Fibroblast of pulmonary artery (primary cell): ENCODE data around the gene TNK1.

ENCODE experiments used
- DNase-seq: peaks from one replicate; pipeline ENCODE4 v3.0.0-alpha.2; 2010; ENCODE audit warnings: low read depth
- H3K4me3 ChIP-seq: replicated peaks from 2 replicates; pipeline ENCODE4 v1.5.1; 2011; ENCODE audit warnings: low read depth, mild to moderate bottlenecking, control low read depth, low read length, moderate library complexity
- TF ChIP-seq, protein P1 (sequence below): IDR thresholded peaks from 2 replicates; pipeline ENCODE4 v1.5.1; 2011; ENCODE audit warnings: mild to moderate bottlenecking, control low read depth, low read length, inconsistent platforms; ENCODE audit errors: missing control alignments

The TNK1 gene

DNA sequence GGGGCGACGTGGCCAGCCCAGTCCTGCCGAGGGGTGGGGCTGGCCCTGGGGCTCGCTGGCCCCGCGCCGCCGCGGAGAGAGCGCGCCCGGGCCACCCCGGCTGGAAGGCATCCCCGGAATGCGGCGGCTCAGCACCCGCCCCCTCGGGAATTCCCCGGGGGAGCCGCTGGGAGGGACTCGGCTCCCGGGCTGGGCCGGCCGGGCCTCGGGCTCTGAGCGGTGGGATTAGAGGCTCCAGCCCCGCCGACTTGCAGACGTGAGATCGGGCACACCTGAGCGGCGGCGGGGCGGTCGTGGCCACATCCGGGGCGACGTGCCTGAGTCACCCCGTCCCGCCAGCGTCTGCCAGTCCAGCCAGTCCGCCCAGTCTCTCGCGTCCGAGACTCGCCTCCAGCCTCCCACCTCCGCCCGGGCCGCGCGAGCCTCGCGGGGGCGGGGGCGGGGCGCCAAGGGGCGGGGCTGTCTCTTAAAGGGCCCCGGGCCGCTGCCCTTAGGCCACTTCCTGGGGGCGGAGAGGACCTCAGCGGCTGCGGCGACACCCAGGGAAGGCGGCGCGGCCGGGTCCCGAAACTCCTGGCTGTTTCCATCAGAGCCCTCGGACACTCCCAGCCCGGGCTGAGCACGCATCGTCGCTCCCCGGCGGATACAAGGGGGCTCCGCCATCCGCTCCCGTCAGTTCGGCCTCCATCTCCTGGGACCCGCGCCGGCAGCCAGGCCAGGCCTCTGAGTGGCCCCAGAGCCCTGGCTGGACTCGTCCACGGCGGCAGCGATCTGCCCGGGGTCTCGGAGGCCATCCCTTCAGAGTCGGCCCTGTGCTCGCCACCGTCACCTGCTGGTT, 29.0 kb upstream of the TNK1 start, which contains the start of gene KCTD11:
KCTD11 (plus strand) TSS at position 498 of the 838 bp plus-strand sequence.
- TF ChIP-seq, protein P1, sequence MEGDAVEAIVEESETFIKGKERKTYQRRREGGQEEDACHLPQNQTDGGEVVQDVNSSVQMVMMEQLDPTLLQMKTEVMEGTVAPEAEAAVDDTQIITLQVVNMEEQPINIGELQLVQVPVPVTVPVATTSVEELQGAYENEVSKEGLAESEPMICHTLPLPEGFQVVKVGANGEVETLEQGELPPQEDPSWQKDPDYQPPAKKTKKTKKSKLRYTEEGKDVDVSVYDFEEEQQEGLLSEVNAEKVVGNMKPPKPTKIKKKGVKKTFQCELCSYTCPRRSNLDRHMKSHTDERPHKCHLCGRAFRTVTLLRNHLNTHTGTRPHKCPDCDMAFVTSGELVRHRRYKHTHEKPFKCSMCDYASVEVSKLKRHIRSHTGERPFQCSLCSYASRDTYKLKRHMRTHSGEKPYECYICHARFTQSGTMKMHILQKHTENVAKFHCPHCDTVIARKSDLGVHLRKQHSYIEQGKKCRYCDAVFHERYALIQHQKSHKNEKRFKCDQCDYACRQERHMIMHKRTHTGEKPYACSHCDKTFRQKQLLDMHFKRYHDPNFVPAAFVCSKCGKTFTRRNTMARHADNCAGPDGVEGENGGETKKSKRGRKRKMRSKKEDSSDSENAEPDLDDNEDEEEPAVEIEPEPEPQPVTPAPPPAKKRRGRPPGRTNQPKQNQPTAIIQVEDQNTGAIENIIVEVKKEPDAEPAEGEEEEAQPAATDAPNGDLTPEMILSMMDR = no peak
- H3K4me3 ChIP-seq = peak within 1 kb of the TSS; percentile 77
- peak; percentile 88 for DNase-seq

DNA sequence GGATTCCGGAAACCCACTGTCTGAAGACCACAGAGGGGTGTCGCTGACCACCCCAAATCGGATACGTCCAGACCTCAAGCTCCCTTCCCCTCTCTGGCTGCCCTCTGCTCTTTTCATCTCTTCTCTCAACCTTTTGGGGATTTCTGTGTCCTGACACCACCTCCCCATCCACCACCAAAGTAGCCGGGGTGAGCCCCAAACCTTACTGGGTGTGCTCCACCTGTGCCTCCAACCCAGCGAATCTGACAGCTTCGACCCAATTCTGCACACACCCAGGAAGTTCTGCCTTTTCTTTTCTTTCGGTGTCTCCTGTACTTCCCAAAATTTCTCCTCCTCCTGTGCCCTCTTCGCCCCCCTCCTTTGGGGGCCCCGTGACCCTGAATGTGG, 28.4 kb upstream of the TNK1 start:
- DNase-seq = no peak
- TF ChIP-seq, protein P1 = peak; percentile 57
- H3K4me3 ChIP-seq = peak overlapping the region; percentile 77

DNA sequence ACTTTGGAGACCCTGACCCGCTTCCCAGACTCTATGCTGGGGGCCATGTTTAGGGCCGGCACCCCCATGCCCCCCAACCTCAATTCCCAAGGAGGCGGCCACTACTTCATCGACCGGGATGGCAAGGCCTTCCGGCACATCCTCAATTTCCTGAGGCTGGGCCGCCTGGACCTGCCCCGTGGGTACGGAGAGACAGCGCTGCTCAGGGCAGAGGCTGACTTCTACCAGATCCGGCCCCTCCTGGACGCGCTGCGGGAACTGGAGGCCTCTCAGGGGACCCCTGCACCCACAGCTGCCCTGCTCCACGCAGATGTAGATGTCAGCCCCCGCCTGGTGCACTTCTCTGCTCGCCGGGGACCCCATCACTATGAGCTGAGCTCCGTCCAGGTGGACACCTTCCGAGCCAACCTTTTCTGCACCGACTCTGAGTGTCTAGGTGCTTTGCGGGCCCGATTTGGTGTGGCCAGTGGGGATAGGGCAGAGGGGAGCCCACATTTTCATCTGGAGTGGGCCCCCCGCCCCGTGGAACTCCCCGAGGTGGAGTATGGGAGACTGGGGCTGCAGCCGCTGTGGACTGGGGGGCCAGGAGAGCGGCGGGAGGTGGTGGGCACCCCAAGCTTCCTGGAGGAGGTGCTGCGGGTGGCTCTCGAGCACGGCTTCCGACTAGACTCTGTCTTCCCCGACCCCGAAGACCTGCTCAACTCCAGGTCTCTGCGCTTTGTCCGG, 27.8 kb upstream of the TNK1 start:
- peak overlapping the region; percentile 77 for H3K4me3 ChIP-seq
- TF ChIP-seq, protein P1 = no peak
- DNase-seq = no peak

DNA sequence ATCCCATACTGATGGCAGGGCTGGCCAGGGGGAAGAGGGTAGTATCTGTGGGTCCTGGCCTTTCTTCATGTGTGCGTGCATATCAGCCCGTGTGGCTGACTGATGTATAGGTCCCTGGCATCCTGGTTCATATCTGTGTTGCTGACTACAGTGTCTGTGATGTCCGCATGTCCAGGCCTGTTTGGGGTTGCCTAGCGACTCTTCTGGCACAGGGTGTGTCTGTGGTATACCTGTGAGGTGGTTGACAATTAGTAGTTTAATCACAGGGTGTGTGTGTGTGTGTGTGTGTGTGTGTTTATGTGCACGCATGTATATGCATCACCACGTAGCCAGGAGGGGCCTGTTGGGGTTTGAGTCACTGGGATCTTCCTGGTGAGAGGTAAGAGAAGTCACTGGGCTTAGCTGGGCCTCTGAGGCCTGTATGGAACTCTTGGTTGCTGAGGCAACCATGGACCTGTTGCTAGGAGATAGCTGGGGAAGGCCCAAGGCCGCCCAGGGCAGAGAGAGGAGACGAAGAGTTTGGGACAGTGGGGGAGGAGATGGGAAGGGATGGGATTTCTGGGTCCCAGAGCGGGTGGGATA, 26.5 kb upstream of the TNK1 start:
- TF ChIP-seq, protein P1 = no peak
- H3K4me3 ChIP-seq = no peak overlapping the region
- no peak for DNase-seq

DNA sequence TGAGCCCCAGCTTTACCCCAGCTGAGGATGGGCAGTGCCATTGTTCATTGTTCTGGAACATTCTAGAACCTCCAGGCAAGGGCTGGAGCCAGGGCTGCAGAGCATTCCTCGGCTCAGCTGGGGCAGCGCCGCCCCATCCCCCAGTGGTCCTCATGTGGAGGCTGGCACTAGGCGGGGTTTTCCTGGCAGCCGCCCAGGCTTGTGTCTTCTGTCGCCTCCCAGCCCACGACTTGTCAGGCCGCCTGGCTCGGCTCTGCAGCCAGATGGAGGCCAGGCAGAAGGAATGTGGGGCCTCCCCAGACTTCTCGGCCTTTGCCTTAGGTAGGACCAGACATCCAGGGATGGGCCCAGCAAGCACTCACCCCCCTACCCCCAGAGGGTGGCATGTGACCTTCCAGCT, 25.8 kb upstream of the TNK1 start, which contains the start of gene TMEM95:
TMEM95 (plus strand) TSS at position 104 of the 400 bp plus-strand sequence; CDS start at position 153, 49 bp downstream.
- TF ChIP-seq, protein P1 = no peak
- no peak within 1 kb of the TSS for H3K4me3 ChIP-seq
- no peak for DNase-seq

DNA sequence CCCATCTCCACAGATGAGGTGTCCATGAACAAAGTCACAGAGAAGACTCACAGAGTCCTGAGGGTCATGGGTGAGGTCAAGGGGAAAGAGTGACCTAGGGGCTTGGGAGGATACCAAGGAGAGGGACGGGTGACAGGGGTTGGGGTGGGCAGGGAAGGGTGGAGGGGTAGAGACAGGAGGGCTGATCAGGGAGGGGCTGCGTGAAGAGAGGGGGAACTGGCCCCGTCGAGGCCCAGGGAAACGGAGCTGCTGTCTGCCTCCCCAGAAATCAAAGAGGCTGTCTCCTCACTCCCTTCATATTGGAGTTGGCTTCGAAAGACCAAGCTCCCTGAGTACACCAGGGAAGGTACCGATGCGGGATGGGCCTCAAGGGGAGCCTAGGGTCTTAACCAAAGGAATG, 25.3 kb upstream of the TNK1 start:
- TF ChIP-seq, protein P1 = no peak
- DNase-seq = no peak
- H3K4me3 ChIP-seq = no peak overlapping the region
